GM18505 (cell line): Measurements from ENCODE around the gene GNAL.
"Not testable (repeated sequence)": the region's sequence is repeated elsewhere in the genome, so short reads cannot be mapped to it uniquely, and the experiment has no call there.

Experiments
- ATAC-seq: cut with Tn5 transposase; IDR thresholded peaks from one replicate; pipeline ENCODE4 v1.9.1; 2021; ENCODE audit not compliant: unreplicated experiment
- POLR2A ChIP-seq: IDR thresholded peaks from 4 replicates; pipeline ENCODE4 v1.6.1; 2011; ENCODE audit warnings: borderline replicate concordance; ENCODE audit not compliant: insufficient read depth, insufficient read length; ENCODE audit errors: extremely low read depth

GNAL gene

DNA sequence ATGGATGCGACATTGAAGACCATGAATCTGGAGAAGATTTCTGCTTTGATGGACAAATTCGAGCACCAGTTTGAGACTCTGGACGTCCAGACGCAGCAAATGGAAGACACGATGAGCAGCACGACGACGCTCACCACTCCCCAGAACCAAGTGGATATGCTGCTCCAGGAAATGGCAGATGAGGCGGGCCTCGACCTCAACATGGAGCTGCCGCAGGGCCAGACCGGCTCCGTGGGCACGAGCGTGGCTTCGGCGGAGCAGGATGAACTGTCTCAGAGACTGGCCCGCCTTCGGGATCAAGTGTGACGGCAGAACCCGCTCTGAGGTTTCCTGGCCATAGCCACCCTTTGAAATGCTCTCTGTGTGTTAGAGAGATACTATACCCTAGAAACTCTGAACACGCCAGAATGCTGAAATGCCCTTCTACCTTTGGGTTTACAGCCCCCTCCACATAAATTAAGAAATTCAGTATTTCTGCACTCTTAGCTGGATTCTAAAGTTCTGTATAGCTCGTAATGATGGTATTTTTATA, 162.8 kb downstream of the GNAL start:
- TF ChIP-seq POLR2A = no peak
- no peak for ATAC-seq

DNA sequence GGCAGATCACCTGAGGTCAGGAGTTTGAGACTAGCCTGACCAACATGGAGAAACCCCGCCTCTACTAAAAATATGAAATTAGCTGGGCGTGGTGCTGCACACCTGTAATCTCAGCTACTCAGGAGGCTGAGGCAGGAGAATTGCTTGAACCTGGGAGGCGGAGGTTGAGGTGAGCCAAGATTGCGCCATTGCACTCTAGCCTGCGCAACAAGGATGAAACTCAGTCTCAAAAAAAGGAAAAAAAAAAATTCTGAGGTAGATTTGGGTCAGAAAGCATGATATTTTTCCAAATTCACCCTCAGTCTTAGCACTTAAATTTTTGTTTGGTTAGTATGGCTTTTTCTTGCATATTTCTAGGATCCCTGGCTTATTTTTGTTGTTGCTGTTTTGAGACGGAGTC, 165.5 kb downstream of the GNAL start:
- ATAC-seq = not testable (repeated sequence)

- TF ChIP-seq POLR2A = no peak
- no peak for ATAC-seq
Measured at GRCh38 chr18:11857177-11857887, 168.3 kb downstream of the GNAL start.

DNA sequence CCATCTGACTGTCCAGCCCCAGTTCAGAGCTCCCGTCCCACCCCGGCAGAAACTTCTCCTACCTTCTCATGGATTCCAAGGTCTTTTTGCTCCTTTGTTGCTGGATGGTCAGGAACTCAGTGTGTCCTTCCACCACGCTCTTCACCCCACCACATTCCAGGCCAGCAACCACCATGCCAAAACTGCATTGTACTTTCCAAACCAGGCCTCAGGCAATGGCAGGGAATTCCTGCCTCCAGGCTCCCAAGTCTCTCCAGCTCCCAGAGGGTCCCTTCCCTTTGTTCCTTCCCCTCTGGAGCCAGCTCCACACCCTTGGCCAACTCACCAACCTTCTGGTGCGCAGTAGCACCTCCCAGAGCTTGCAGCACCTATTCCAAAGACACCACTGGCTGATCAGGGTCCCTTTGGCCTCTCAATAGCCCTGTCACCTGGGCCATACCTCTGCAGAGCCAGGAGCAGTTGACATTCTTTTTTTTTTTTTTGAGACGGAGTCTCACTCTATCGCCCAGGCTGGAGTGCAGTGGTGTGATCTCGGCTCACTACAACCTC, 170.3 kb downstream of the GNAL start:
- TF ChIP-seq POLR2A = no peak
- ATAC-seq = no peak

DNA sequence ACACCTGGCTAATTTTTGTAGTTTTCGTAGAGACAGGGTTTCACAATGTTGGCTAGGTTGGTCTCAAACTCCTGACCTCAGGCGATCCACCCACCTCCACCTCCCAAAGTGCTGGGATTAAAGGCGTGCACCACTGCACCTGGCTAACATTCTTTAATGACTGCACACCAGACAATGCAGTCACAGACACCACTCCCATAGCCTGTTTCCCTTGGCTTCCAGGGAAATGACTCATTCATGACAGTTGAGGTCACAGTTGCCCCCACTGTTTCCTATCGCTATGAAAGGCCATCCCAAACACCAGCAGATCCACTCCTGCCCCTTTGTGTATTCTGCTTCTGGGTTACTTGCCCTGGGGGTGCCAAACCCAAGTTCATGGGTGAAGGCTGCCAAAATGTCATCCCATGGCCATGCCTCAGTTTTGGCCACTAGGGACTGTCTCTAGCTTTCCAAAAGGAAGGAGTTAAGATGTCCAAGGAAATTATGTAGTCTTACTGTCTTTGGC, 170.9 kb downstream of the GNAL start:
- TF ChIP-seq POLR2A = no peak
- ATAC-seq = no peak

- no peak for TF ChIP-seq POLR2A
- ATAC-seq = no peak
Measured at GRCh38 chr18:11860594-11861450, 171.8 kb downstream of the GNAL start.

DNA sequence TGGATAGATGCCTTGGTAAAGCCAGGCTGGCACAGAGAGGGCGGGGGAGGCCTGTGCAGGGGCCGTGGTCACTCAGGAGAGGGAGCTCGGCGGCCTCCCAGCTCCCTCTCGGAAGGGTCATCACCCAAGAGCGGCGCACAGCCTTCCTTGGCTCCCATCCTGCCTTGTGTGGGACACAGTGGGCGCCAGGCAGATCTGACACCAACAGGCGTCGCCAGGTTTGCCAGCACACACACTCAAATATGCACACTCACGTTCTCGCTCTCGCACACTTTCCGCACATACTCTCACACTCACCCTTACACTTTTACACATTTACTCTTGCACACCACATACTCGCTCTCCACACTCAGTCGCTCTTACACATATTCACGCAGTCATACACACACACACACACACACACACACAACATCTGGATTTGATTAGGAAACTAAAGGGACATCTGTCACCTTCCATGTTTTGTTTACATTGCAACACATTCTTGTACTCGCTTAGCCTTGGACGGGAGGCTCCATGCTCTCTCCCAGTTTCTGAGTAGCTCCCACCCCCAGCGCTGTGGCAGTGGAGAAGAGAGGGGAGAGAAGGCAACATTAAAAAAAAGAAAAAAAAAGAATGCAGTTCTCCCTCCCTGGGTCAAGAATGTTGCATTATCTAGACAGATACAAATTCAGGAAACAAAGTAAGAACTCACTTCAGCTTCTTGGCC, 172.7 kb downstream of the GNAL start:
- no peak for ATAC-seq
- no peak for TF ChIP-seq POLR2A

GRCh38 chr18:11862468-11863137, 173.5 kb downstream of the GNAL start:
- no peak for TF ChIP-seq POLR2A
- no peak for ATAC-seq

GRCh38 chr18:11864471-11864870, 175.4 kb downstream of the GNAL start:
- no peak for TF ChIP-seq POLR2A
- no peak for ATAC-seq

DNA sequence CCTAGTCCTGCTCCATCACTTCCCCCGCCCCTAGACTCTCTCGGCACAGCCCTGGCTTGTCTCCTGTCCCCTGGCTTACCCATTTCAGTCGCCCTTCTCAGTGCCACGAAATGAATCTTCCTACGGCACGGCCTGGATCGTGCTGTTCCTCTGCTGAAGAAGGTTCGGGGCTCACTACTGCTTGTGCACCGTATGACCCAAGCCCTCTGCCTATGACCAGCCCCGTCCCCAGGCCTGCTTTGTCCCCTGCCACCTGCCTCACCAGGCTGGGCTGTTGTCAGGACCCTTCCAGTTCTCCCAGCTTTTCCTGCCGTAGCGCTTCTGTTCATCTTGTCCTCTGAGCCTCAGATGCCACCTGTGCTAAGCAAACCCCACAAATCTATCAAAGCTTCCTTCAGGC, 176.0 kb downstream of the GNAL start:
- no peak for ATAC-seq
- TF ChIP-seq POLR2A = no peak

GRCh38 chr18:11866329-11866728, 177.3 kb downstream of the GNAL start:
- no peak for ATAC-seq
- no peak for TF ChIP-seq POLR2A

DNA sequence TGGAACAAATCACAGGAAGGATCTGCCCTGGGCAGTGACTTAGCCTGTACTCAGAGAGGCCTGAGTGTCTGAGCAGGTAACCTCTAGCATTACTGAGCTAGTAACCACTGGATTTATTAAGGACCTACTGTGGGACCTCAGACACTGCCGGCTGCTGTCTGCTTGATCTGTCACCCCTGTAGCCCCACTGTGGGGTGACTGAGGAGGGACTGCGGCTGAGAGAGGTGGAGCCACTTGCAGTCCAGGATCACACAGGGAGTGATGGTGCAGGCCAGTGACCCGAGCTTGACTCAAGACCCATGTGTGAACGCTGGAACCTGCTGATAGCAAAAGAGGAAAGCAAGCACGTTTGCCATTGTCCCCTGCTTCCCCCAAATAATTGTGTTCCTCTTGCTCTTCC, 177.7 kb downstream of the GNAL start:
- no peak for ATAC-seq
- no peak for TF ChIP-seq POLR2A

- no peak for ATAC-seq
Measured at GRCh38 chr18:11868230-11868629, 179.2 kb downstream of the GNAL start.

GRCh38 chr18:11871501-11871900, 182.4 kb downstream of the GNAL start:
- no peak for ATAC-seq
- no peak for TF ChIP-seq POLR2A

More at GRCh38 chr18:11868230-11868629, 179.2 kb downstream of the GNAL start:
- no peak for TF ChIP-seq POLR2A
